ENCODE results near the gene MICAL3.
A peak's percentile ranks its signal among the peaks of the same experiment; 100 is the strongest.
"Not testable (repeated sequence)": the region's sequence is repeated elsewhere in the genome, so short reads cannot be mapped to it uniquely, and the experiment has no call there.

Gene MICAL3, protein sequence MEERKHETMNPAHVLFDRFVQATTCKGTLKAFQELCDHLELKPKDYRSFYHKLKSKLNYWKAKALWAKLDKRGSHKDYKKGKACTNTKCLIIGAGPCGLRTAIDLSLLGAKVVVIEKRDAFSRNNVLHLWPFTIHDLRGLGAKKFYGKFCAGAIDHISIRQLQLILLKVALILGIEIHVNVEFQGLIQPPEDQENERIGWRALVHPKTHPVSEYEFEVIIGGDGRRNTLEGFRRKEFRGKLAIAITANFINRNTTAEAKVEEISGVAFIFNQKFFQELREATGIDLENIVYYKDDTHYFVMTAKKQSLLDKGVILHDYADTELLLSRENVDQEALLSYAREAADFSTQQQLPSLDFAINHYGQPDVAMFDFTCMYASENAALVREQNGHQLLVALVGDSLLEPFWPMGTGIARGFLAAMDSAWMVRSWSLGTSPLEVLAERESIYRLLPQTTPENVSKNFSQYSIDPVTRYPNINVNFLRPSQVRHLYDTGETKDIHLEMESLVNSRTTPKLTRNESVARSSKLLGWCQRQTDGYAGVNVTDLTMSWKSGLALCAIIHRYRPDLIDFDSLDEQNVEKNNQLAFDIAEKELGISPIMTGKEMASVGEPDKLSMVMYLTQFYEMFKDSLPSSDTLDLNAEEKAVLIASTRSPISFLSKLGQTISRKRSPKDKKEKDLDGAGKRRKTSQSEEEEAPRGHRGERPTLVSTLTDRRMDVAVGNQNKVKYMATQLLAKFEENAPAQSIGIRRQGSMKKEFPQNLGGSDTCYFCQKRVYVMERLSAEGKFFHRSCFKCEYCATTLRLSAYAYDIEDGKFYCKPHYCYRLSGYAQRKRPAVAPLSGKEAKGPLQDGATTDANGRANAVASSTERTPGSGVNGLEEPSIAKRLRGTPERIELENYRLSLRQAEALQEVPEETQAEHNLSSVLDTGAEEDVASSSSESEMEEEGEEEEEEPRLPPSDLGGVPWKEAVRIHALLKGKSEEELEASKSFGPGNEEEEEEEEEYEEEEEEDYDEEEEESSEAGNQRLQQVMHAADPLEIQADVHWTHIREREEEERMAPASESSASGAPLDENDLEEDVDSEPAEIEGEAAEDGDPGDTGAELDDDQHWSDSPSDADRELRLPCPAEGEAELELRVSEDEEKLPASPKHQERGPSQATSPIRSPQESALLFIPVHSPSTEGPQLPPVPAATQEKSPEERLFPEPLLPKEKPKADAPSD (N-terminal part only)

GRCh38 chr22:18024276-18024939 is at the start of gene MICAL3:
MICAL3 (minus strand) TSS chr22:18024561; CDS start chr22:17906812, 117,749 bp downstream.
- TF ChIP-seq ZNF565 (CRISPR knock-in tag; conservative IDR thresholded peaks at IDR 0.05; ENCODE audit: low read depth) (no peak), ZFP3 (CRISPR knock-in tag; IDR thresholded peaks at IDR 0.05) (peak; percentile 87)
- peak; percentile 88 for ATAC-seq

- not testable (repeated sequence) for ATAC-seq
Observed at GRCh38 chr22:18073927-18074326, 49.6 kb upstream of the MICAL3 start.

DNA sequence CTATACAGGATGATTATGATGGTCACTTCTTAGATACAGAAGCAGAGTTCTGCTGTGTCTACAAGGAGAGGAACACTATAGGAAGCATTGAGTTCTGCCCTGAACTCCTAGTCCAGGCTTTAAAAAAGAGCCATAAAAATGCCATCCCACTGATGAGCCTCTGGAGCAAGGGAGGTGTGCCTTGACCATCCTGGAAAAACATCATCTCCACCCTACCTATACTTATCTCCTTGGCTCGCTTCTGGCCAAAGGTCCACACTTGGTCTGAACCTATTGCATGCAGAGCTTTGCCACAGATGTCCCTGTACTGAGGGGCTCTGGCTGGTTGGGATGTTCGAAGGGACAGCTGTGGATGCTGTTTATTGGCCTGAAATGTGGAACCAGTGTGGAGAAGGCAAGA is 49.1 kb upstream of the MICAL3 start:
- ATAC-seq, result no peak
- TF ChIP-seq OSR1 (CRISPR knock-in tag; IDR thresholded peaks at IDR 0.05) (no peak), ESRRG (CRISPR knock-in tag; IDR thresholded peaks at IDR 0.05) (no peak), CREB5 (CRISPR knock-in tag; IDR thresholded peaks at IDR 0.05; ENCODE audit: low read depth) (no peak), GLIS3 (CRISPR knock-in tag; IDR thresholded peaks at IDR 0.05) (no peak), CSDC2 (CRISPR knock-in tag; IDR thresholded peaks at IDR 0.05) (no peak), BACH2 (CRISPR knock-in tag; IDR thresholded peaks at IDR 0.05; ENCODE audit: borderline replicate concordance) (no peak), ZNF565 (CRISPR knock-in tag; conservative IDR thresholded peaks at IDR 0.05; ENCODE audit: low read depth) (no peak), ZNF8 (CRISPR knock-in tag; IDR thresholded peaks at IDR 0.05) (no peak), ISL1 (CRISPR knock-in tag; IDR thresholded peaks at IDR 0.05) (no peak)
- TF ChIP-seq, protein P1, sequence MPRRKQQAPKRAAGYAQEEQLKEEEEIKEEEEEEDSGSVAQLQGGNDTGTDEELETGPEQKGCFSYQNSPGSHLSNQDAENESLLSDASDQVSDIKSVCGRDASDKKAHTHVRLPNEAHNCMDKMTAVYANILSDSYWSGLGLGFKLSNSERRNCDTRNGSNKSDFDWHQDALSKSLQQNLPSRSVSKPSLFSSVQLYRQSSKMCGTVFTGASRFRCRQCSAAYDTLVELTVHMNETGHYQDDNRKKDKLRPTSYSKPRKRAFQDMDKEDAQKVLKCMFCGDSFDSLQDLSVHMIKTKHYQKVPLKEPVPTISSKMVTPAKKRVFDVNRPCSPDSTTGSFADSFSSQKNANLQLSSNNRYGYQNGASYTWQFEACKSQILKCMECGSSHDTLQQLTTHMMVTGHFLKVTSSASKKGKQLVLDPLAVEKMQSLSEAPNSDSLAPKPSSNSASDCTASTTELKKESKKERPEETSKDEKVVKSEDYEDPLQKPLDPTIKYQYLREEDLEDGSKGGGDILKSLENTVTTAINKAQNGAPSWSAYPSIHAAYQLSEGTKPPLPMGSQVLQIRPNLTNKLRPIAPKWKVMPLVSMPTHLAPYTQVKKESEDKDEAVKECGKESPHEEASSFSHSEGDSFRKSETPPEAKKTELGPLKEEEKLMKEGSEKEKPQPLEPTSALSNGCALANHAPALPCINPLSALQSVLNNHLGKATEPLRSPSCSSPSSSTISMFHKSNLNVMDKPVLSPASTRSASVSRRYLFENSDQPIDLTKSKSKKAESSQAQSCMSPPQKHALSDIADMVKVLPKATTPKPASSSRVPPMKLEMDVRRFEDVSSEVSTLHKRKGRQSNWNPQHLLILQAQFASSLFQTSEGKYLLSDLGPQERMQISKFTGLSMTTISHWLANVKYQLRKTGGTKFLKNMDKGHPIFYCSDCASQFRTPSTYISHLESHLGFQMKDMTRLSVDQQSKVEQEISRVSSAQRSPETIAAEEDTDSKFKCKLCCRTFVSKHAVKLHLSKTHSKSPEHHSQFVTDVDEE (CRISPR knock-in tag; IDR thresholded peaks at IDR 0.05), result no peak
- TF ChIP-seq, protein P2, sequence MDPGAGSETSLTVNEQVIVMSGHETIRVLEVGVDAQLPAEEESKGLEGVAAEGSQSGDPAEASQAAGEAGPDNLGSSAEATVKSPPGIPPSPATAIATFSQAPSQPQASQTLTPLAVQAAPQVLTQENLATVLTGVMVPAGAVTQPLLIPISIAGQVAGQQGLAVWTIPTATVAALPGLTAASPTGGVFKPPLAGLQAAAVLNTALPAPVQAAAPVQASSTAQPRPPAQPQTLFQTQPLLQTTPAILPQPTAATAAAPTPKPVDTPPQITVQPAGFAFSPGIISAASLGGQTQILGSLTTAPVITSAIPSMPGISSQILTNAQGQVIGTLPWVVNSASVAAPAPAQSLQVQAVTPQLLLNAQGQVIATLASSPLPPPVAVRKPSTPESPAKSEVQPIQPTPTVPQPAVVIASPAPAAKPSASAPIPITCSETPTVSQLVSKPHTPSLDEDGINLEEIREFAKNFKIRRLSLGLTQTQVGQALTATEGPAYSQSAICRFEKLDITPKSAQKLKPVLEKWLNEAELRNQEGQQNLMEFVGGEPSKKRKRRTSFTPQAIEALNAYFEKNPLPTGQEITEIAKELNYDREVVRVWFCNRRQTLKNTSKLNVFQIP (CRISPR knock-in tag; IDR thresholded peaks at IDR 0.05; ENCODE audit: borderline replicate concordance, low read depth), result no peak

DNA sequence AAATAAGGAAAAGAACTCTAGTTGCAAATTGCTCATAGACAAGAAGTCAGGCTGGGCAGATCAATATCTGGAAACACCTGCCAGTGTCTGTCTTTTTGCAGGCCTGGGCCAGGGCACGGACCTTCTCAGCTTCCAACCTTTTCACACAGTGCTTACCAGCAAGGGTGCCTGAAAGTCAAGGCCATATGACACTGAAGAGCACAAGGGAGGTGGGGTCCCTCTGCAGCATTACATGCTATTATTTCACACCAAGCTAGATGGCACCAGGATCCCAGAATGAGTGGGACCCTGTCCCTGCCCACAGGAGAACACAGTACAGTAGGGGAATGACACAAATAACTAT is 47.6 kb upstream of the MICAL3 start:
- no peak for ATAC-seq
- TF ChIP-seq TCF4 (CRISPR knock-in tag; IDR thresholded peaks at IDR 0.05; ENCODE audit: borderline replicate concordance) (no peak), ZC3H10 (CRISPR knock-in tag; IDR thresholded peaks at IDR 0.05) (no peak), ZNF70 (CRISPR knock-in tag; IDR thresholded peaks at IDR 0.05) (no peak), BACH2 (CRISPR knock-in tag; IDR thresholded peaks at IDR 0.05; ENCODE audit: borderline replicate concordance) (no peak)

GRCh38 chr22:18071307-18071967 is 47.1 kb upstream of the MICAL3 start:
- not testable (repeated sequence) for ATAC-seq
